Stimulated activated CD4-positive, alpha-beta T cell treated with anti-CD3 and anti-CD28 coated beads, Interleukin-15, amount 100 ng/mL, for 1 hour (primary cell): Measurements from ENCODE around the gene AIMP2.
A peak's percentile ranks its signal among the peaks of the same experiment; 100 is the strongest.
"Not testable (repeated sequence)": the region's sequence is repeated elsewhere in the genome, so short reads cannot be mapped to it uniquely, and the experiment has no call there.

Experiments
- DNase-seq, 2 donors: peaks; one replicate each; pipeline ENCODE4 v3.0.0-alpha.2; 2020; ENCODE audit warnings: low read depth in 1 of 2, low spot score in 1 of 2

The AIMP2 gene

DNA sequence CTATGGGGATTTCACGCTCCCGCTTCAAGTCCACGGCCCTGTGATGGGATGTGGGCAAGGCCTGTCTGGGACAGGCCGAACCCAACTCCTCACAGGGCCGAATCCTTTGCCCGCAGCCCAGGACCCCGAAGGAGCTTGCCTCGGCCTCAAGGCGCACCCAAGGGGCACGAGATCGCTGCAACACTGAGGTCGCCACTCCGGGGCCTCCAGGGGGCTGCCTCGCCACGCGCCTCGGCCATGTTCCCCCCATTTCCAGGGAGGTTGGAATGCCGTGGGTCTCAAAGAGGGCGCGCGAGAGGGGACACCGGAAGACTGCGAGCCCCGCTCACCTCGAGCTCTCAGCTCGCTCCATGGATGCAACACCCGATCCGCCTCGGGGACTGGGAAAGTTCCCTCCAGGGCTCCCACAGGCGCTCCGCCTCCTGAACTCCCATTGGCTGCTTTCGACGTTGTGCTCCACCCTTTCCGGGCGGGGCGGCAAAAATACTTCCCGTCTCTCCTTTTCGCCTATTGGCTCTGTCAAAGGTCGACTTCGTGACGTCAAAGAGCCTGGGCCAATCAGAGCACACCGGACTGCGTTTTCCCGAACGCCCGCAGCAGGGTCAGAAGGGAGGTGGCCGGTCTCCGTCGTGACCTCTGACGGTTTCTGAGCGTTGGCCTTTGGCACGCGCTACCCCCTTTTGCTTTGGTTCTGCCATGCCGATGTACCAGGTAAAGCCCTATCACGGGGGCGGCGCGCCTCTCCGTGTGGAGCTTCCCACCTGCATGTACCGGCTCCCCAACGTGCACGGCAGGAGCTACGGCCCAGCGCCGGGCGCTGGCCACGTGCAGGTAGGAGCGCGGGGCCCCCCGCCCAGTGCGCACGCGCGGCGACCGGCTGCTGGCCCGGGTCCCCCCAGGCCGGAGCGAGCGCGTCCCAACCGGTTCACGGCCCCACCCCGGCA lies at the start of gene AIMP2, which contains the start of gene PMS2:
Gene AIMP2, plus strand, starts transcription at position 605 of the 944 bp plus-strand sequence. Its CDS starts 92 bp downstream, at position 697.
Gene PMS2, minus strand, starts transcription at position 382 of the 944 bp plus-strand sequence. Its CDS starts 30 bp downstream, at position 352.
- peak; percentile 85 to 93 for DNase-seq

GRCh38 chr7:5963205-5963604 lies 45.9 kb upstream of the AIMP2 start:
- not testable (repeated sequence) for DNase-seq

DNA sequence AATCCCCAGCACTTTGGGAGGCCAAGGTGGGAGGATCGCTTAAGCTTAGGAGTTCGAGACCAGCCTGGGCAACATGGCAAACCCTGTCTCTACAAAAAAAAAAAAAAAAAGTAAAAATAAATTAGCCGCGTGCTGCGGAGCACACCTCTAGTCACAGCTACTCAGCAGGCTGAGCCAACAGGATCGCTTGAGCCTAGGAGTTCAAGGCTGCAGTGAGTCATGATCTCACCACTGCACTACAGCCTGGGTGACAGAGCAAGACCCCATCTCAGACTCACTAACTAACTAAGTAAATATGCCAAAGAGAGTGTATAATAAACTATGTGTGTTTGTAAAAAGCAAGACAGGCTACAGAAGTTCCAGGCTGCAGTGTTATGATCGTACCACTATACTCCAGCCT lies 45.3 kb upstream of the AIMP2 start:
- DNase-seq = not testable (repeated sequence)

DNA sequence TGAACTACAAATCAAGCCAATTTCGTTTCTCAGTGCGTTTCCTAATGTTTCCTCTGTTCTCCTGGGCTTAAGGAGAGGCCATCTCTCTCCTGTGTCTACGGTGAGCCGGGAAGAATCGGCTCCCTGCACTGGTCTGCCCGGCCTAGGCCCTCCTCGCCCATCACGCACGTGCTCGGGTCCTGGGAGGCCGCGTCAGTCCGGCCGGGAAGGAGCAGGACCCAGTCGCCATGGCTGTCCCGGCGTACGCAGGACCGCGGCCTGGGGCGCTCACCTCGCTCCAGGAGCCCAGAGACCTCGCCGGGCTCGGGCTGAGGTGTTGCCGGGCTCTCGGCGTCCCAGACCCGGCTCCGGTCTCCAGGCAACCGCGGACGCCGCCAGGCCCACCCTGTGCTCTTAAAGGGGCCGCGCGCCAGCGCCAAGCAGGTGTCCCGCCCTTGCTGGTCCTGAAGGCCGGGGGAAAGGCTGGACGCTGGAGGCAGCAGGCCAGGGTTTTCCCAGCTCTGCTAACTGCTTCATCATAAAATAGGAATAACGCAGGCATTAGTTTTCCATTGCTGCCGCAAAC lies 38.6 kb upstream of the AIMP2 start, which contains the start of gene RSPH10B:
Gene RSPH10B, minus strand, starts transcription at position 343 of the 565 bp plus-strand sequence. CDS start 3,573 bp downstream, outside the sequence.
- DNase-seq = not testable (repeated sequence)

DNA sequence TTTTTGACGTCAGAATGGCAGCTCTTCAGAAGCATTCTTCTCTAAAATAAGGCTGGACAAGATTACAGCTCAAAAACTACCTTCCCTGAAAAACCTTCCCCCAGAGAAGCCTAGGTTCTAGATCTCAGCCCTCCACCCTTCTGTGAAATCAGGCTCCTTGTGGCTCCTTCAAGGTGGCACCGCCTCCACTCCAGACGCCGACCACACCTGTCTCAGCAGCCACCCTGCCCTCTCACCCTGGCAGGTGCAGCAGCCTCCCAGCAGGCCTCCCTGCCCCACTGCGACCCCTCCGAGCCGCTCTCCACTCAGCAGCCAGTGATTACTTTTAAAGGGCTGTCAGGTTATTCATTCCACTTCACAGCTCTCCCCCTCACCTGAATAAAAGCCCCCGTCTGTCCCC lies 35.5 kb upstream of the AIMP2 start:
- DNase-seq = not testable (repeated sequence)

GRCh38 chr7:5979680-5980314 lies 29.3 kb upstream of the AIMP2 start:
- DNase-seq = not testable (repeated sequence)

- not testable (repeated sequence) for DNase-seq
These were observed 22.0 kb upstream of the AIMP2 start for GRCh38 chr7:5987061-5987460.

GRCh38 chr7:5997210-5997808 lies 11.8 kb upstream of the AIMP2 start:
- no peak for DNase-seq

DNA sequence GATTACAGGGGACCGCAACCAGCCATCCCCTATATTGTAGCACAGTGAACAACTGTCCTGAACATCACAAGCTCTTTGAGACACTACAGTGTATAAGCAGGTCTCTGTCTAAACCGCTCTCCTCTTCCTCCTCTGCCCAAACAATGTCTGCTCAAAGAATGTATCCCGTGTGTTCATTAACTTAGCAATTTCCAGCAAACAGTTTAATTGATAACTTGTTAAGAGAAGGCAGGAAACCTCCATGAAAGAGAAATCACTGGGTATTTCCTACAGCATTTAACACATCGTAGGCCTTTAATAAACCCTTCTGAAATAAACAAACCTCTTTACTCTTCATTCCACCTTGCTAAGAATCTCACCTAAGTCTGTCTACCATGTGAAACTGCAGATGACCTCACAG lies 1.7 kb upstream of the AIMP2 start:
- DNase-seq = no peak

DNA sequence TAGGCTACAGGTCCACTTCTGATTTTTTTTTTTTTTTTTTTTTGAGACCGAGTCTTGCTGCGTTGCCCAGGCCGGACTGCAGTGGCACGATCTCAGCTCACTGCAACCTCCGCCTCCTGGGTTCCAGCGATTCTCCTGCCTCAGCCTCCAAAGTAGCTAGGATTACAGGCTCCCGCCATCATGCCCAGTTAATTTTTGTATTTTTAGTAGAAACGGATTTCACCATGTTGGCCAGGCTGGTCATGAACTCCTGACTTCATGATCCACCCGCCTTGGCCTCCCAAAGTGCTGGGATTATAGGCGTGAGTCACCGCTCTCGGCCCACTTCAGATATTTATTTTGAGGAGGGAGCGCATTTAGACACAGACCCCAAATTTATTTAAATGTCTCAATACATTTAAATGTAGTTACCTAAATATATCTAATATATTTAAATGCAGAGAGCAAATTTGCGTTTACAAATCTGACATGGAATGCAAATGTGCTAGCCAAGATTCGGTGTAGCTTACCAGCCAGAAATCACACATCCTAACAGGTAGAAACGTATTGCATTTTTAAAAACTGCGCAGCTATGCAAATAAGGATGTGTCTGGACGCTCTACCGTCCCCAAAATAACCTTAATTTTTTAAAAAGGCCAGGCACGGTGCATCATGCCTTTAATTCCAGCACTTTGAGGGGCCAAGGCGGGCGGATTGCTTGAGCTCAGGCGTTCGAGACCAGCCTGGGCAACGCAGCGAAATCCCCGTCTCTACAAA lies 1.1 kb upstream of the AIMP2 start:
- DNase-seq = not testable (repeated sequence)

GRCh38 chr7:6010370-6010769 lies 1.3 kb downstream of the AIMP2 start:
- not testable (repeated sequence) for DNase-seq

GRCh38 chr7:6011541-6011940 lies 2.5 kb downstream of the AIMP2 start:
- no peak for DNase-seq

- no peak for DNase-seq
These were observed 3.5 kb downstream of the AIMP2 start for GRCh38 chr7:6012355-6013104.

DNA sequence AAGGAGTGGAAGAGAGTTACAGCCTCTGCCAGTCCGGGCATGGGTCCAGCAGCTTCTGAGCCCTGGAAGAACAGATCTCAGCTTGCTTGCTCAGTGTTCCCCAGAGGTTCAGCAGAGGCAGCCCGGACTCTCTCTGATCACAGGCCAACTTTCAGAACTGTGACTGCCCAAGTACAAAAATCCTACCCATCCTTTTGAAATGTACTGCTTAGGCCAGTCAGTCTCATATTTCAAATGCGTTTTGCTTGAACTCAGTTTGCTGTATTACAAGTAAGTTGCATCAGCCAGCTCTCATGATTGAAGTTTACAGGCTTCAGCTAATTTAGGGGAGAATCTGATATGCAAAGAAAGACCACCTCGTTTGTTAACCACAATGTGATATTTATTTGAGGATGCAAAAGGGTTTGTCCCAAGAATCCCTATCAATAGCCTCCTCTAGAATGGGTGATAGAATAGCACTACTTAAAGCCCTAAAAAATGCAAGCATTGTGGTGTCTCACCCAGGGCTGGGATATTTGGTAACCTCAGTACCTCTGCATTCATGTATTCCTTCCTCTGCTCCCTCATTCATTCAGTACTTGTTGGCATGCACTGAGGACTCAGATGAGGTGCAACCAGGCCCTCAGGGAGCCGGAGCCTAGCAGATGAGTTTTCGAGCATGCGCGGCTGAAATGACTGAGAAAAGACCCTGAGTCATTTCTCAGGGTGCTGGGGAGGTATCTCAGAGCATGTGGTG lies 7.0 kb downstream of the AIMP2 start:
- no peak for DNase-seq

DNA sequence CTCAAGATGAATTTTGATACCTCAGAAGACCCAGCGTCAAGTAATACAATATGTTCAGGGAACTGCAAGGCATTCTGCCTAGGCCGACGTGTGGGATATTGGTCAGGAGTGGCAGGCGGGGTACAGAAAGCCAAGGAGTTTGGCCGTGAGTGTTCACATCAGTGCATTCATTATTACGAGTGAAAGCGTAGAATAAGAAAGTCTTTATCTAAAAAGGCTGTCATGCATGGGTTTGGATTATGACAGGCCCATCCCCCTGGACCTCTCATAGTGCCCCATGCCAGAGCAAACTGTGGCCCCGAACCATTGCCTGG lies 7.5 kb downstream of the AIMP2 start:
- no peak for DNase-seq

DNA sequence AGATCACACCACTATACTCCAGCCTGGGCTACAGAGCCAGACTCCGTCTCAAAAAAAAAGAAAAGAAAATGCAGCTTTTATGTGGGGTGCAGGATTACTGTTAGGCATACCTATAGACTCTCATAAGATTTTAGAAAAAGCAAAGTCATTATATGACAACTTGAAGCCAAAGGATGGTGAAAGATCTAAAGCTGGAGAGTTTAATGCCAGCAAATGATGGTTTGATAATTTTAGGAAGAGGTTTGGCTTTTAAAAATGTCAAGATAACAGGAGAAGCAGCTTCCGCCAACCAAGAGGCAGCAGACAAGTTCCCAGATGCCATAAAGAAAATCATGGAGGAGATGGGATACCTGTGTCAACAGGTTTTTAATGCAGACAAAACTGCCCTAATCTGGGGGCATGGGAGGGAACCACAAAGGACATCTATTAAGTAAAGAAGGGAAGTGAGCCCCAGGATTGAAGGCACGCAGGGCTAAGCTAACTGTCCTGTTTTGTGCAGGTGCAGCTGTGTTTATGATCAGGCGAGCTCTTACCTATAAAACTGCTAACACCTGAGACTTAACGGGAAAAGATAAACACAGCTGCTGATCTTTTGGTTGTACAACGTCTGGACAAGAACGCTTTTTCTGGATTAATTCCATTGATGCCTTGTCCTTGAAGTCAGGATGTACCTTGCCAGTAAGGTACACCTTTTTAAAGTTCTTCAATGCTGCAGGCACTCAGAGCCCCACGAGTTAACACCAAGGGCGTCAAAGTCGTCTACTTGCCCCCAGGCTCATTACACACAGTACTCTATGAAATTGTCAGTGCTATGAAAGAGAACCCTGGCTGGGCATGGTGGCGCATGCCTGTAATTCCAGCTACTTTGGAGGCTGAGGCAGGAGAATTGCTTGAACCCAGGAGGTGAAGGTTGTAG lies 11.6 kb downstream of the AIMP2 start:
- DNase-seq = no peak

DNA sequence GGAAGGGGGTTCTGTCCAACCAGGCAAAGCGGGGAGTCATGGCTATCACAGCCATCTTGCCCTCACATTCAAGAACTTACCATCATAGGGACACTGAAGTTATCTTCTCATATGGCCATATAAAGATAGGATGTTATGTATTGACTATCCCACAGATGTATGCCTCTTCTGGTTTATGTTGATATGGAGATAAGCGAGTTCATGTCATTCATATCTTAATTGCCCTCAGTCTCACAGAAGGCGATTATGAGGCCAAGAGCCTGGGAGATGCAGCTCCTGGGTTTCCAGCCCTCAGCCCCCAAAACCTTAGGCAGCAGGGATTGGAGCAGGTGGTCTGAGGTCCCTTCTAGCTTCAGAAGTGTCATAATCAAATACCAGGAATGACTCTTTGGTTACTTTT lies 13.6 kb downstream of the AIMP2 start:
- no peak for DNase-seq

- DNase-seq = no peak
These were observed 14.9 kb downstream of the AIMP2 start for GRCh38 chr7:6023974-6024435.
